ENCODE results near the gene TDG.
A peak's percentile ranks its signal among the peaks of the same experiment; 100 is the strongest.
"Not testable (repeated sequence)": the region's sequence is repeated elsewhere in the genome, so short reads cannot be mapped to it uniquely, and the experiment has no call there.

TDG gene

GRCh38 chr12:103962493-103962892, 3.2 kb upstream of the TDG start:
- no peak for DNase-seq

GRCh38 chr12:103964805-103965204, 867 bp upstream of the TDG start:
- DNase-seq = no peak

GRCh38 chr12:103965255-103965589, 450 bp upstream of the TDG start:
- DNase-seq = no peak

GRCh38 chr12:103966736-103967135, 1.1 kb downstream of the TDG start:
- DNase-seq = no peak

- DNase-seq = no peak
Observed at GRCh38 chr12:103969391-103969790, 3.7 kb downstream of the TDG start.

GRCh38 chr12:103973909-103974308, 8.2 kb downstream of the TDG start:
- DNase-seq = no peak

- no peak for DNase-seq
Observed at GRCh38 chr12:103975368-103975767, 9.7 kb downstream of the TDG start.

- DNase-seq = no peak
Observed at GRCh38 chr12:103978384-103978982, 12.8 kb downstream of the TDG start.

GRCh38 chr12:103986829-103987228, 21.2 kb downstream of the TDG start:
- no peak for DNase-seq

GRCh38 chr12:103994235-103994634, 28.6 kb downstream of the TDG start:
- no peak for DNase-seq

- no peak for DNase-seq
Observed at GRCh38 chr12:103996595-103996994, 30.9 kb downstream of the TDG start.

GRCh38 chr12:103997286-103997900, 31.7 kb downstream of the TDG start:
- peak; percentile 18 for DNase-seq

GRCh38 chr12:103998976-103999375, 33.3 kb downstream of the TDG start:
- DNase-seq = peak; percentile 6

GRCh38 chr12:104000807-104001434, 35.2 kb downstream of the TDG start:
- no peak for DNase-seq

- DNase-seq = no peak
Observed at GRCh38 chr12:104002686-104003085, 37.0 kb downstream of the TDG start.

GRCh38 chr12:104003596-104003995, 37.9 kb downstream of the TDG start:
- DNase-seq = no peak

- no peak for DNase-seq
Observed at GRCh38 chr12:104006929-104007328, 41.3 kb downstream of the TDG start.

GRCh38 chr12:104010121-104010520, 44.4 kb downstream of the TDG start:
- DNase-seq = no peak

GRCh38 chr12:104010606-104011169, 45.0 kb downstream of the TDG start:
- no peak for DNase-seq

- no peak for DNase-seq
Observed at GRCh38 chr12:104011253-104011652, 45.6 kb downstream of the TDG start.

- no peak for DNase-seq
Observed at GRCh38 chr12:104012331-104012730, 46.7 kb downstream of the TDG start.

- DNase-seq = not testable (repeated sequence)
Observed at GRCh38 chr12:104021862-104022261, 56.2 kb downstream of the TDG start.

- no peak for DNase-seq
Observed at GRCh38 chr12:104022786-104023185, 57.1 kb downstream of the TDG start.

- no peak for DNase-seq
Observed at GRCh38 chr12:104023710-104024109, 58.0 kb downstream of the TDG start.
